ENCODE measurements around the gene STAT6.

The STAT6 gene, protein sequence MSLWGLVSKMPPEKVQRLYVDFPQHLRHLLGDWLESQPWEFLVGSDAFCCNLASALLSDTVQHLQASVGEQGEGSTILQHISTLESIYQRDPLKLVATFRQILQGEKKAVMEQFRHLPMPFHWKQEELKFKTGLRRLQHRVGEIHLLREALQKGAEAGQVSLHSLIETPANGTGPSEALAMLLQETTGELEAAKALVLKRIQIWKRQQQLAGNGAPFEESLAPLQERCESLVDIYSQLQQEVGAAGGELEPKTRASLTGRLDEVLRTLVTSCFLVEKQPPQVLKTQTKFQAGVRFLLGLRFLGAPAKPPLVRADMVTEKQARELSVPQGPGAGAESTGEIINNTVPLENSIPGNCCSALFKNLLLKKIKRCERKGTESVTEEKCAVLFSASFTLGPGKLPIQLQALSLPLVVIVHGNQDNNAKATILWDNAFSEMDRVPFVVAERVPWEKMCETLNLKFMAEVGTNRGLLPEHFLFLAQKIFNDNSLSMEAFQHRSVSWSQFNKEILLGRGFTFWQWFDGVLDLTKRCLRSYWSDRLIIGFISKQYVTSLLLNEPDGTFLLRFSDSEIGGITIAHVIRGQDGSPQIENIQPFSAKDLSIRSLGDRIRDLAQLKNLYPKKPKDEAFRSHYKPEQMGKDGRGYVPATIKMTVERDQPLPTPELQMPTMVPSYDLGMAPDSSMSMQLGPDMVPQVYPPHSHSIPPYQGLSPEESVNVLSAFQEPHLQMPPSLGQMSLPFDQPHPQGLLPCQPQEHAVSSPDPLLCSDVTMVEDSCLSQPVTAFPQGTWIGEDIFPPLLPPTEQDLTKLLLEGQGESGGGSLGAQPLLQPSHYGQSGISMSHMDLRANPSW

GRCh38 chr12:57111031-57111734 lies at the start of gene STAT6:
Gene STAT6, minus strand, starts transcription at chr12:57111362. Its CDS starts 3,084 bp downstream, at chr12:57108278.
- DNase-seq, result peak; percentile 84

- no peak for DNase-seq
Observed at GRCh38 chr12:57160741-57161140, 49.6 kb upstream of the STAT6 start.

- DNase-seq, result no peak
Observed at GRCh38 chr12:57160040-57160439, 48.9 kb upstream of the STAT6 start.

DNA sequence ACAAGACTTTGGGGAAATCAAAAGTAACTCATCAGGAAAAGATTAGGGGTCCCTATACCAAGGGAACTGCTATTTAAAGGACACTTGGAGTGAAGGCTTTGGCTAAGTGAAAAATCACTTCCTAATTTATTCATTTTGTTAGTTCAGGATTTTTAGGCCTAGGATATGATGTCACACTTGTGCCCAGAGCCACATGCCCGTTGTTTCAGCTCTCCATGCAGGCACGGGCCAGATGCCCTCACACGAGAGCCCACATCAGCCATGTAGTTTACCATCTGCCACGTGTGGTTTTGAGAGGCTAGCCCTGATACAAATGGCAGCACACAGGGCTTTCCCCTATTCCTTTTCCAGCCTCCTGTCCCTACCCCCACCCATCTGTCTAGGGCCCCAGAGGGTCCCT lies 48.1 kb upstream of the STAT6 start:
- DNase-seq, result no peak

DNA sequence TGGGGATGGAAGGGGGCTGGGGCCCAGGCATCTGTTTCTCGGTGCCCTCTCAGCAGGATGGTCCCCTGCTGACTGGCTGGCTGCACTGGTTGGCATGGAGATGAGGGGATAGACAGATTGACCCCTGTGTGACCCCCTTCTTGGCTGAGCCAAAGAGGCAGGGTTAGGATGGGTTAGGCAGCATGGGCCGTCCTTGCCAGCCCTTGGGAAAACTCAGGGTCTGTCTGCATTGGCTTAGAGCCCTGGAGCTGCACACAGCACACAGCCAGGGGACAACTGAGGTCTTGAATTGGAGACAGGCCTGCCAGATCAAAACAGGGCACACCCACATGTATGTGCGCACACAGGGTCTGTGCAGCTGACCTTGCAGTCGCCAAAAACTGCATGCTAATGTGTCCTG lies 47.5 kb upstream of the STAT6 start:
- DNase-seq, result no peak

DNA sequence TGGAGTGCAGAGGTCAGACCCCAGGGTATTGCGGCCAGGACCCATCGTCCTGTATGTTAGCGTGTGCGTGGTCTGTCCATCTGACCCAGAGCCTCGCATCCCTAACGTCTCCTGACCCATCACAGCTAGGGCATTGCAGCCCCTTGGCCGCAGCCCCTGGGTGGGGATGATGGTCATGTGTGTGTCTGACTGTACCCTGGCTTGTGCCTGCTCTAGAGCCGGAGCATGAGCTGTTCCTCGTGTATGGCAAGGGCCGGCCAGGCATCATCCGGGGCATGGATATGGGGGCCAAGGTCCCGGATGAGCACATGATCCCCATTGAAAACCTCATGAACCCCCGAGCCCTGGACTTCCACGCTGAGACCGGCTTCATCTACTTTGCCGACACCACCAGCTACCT lies 47.0 kb upstream of the STAT6 start:
- DNase-seq, result no peak

DNA sequence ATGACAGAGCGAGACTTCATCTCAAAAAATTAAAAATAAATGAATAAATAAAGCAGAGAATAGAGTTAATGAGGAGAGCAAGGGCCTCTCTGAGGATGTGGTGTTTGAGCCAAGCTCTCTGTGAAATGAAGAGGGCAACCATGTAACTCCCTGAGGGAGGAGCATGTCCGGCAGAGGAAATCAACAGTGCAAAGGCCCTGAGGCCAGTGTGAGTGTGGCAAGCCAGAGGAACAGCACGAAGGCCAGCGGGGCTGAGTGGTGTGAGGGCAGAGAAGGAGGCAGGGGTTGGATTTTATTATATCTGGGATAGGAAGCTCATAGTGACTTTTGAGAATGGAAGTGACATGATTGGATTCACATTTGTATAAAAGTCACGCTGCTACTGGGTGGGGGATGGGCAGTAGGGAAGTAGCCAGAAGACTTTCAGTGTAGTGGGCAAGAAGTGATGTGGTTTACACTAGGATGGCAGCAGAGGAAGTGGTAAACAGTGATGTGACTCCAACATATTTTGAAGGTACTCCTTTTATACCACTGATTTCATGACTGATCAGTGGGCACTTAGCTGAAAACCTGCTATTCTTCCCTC lies 46.5 kb upstream of the STAT6 start:
- DNase-seq, result no peak

DNA sequence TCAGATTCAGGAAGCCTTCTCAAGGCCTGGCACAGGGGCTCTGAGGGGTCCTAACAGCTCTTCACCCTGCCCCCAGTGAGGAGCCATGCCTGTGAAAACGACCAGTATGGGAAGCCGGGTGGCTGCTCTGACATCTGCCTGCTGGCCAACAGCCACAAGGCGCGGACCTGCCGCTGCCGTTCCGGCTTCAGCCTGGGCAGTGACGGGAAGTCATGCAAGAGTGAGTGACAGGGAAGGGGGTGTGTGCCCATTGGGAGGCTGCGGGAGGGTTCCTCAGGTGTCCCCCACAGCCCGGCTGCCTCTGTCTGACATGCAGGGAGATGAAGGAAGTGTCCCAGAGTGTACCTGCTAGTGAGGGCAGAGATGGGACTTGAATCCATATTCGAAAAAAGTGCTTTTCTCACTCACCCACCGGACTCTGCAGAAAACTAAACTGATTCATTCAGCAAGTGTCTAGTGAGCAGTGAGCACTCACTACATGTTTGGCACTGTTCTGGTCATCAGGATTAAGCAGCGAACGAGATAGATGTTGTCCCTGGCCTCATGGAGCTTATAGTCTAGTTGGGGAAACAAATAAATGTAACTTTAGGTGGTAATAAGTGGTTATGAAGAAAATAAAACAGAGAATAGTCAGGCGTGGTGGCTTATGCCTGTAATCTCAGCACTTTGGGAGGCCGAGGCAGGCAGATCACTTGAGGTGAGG lies 45.7 kb upstream of the STAT6 start:
- DNase-seq, result no peak

- DNase-seq, result no peak
Observed at GRCh38 chr12:57154804-57155434, 43.8 kb upstream of the STAT6 start.

GRCh38 chr12:57154076-57154475 lies 42.9 kb upstream of the STAT6 start:
- DNase-seq, result no peak

DNA sequence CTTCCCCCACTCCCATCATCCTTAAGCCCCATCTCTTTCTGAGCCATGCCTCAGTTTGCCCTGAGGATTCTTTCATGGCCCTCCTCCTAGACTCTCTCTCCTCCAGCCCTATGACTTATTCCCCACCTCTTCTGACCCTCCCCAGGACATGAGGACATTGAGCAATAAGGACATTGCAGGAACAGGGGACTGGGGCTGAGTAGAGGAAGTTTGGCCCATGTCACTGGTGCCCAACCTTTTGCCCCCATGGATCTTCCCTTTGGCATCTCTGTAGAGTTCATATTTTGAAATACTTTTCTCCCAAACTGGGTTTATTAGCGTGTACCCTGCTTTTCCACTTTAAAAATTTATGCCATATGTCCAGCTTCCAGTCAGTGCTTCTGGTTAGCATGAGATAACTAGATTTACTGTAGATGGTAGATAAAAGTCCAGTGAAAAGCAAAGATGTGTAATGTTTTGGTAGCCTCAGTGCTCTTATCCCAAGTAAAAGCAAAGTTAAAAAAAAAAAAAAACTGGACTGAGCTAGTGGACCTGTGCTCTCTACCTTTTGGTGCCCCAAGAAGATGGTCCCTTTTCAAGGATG lies 42.3 kb upstream of the STAT6 start:
- no peak for DNase-seq

DNA sequence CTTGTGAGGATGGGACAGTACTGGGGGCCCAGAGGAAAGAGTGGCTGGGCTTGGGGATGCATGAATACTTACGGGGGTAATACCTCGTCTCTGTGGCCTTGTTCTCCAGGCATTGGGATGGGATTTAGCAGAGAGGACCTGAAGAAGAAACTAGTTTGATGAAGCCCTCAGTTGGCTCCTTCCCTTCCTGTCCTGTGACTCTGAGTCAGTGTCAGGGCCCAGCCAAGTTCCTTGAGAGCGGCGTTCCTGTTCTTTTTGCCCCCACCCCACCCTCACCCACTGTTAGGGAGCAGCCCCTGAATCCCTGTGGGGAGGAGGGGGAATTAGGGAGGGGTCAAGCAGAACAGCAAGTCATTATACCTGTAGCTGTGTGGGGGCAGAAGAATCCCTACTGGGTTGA lies 41.5 kb upstream of the STAT6 start:
- DNase-seq, result peak; percentile 44

- DNase-seq, result peak; percentile 77
Observed at GRCh38 chr12:57151741-57152630, 40.8 kb upstream of the STAT6 start.

GRCh38 chr12:57150400-57151000 lies 39.3 kb upstream of the STAT6 start:
- no peak for DNase-seq

DNA sequence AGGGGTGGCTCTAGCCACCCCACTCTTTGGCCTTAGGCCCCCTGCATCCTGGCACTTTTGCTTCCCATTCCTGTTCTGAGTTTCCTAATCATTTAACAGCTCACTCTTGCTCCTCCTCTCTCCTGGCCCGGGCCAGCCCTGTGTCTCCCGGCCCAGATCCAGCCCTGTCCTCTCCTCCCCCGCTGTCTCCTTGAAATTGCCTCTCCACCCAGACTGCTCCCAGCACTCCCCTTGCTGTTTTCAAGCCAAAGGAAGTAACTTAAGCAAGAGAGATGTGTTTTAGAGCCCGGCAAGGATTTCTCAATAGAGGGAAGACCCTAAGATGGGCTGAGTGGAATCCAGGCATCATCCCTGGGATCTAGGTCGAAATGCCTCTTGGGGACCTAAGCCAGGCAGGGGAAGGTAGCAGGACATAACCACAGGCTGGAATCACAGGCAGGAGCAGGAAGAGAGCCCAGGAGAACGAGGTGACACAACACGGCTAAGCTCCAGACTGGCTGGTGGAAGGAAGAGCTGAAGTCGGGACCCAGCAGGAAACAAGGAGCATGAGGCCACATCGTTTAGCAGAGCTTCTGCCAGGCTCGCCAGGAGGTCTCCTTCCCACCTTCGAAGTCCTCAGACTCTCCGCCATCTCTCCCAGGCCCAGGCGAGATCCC lies 38.2 kb upstream of the STAT6 start:
- peak; percentile 46 for DNase-seq

DNA sequence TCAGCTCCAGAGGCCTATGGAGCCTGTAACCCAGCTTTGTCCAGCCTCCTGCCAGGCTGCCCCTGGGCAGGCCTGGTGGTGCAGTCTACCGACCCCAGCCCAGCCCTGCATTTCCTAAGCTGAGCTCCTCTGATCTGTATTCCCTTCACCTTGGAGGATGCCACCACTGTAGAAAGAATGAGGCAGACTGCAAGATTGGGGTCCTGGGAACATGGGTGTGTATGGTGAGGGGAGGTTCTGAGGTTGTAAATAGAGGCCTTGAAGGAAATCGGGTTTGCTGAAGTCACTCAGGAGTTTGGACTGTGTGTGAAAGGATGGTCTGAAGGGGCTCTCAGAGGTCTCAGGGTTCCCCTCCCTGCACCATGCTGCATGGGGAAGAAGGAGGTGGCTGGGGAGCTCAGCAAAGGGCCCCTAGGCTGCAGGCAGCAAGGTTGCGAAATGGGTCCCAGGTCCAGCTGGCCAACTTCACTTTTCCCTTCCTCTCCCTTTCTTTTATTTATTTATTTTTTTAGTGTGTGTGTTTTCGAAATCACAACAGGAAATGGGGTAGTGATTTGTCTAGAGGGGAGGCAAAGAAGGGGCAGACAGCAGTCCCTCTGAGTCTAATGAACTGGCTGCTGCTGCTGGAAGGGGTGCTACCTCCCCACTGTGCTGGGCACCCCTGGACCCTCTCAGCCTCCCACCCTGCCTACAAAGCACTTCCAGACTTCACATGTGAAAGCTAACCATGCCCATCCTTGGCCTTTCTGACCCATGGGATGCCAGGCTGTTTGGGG lies 37.5 kb upstream of the STAT6 start:
- DNase-seq, result peak; percentile 79

DNA sequence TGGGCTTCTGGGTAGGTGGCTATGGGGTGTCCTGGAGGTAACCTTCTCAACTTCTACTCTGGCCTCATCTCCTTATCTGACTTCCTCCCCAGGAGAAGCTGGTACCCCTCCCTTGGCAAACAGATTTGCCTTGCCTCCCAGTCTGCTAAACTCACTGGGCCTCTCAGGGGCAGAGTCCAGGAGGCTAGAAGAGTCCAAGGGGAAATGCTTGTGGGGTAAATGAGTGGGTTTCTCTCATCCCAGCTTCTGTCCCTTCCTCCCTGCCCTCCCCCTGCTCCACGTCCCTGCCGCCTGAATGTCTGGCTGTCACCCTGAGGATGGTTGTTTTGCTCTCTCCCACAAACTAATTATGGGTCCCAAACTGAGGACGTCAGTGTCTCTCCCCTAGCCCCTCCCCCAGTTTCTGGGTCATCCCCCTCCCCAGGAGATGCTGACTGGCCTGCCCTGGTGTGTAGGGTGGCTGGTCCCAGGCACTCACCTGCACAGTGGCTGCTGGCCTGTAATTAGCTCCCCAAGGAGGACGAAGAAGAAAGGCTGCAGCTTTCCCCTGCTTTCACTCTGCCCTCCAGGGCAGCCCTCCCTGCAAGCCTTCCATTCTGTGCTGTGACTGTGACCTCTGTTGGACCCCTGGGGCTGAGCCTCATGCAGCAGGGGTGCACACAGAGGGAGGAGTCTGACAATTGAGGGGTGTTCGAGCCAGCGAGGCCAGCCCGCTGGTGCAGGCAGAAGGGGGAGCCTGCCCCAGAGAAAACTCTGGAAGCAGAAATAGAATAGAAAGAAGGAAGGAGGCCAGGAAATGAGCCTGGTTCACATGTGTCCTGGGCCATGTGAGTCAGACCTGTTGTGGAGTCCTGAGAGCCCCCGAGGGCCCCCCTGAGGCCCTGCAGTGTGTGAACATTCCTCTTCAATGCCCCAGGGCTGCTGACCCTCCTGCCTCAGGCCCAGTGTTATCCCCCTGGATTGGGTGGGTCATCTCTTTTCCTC lies 36.1 kb upstream of the STAT6 start, which contains the start of gene LRP1-AS:
Gene LRP1-AS, minus strand, starts transcription at position 659 of the 984 bp plus-strand sequence.
- DNase-seq, result peak; percentile 72
